OCI-LY3 (cell line): ENCODE results near the gene IER5L.

Source experiments
- H2AFZ ChIP-seq: fragments of 200-600, 300-600 bp; shearing (Covaris generic); 2 replicates; pipeline ENCODE4 v1.6.0; 2014; ENCODE audit warnings: antibody characterized with exemption, low read depth, low read length
- H3K27ac ChIP-seq: fragments of 200-600, 300-600 bp; sonication (generic); 2 replicates; pipeline ENCODE4 v1.5.1; 2014; ENCODE audit warnings: mild to moderate bottlenecking, low read length, moderate library complexity, mixed read lengths
- H3K27me3 ChIP-seq: fragments of 200-600, 300-600 bp; sonication (generic); 2 replicates; pipeline ENCODE4 v1.6.1; 2014; ENCODE audit warnings: low read depth, low read length, mixed read lengths
- H3K36me3 ChIP-seq: fragments of 200-600, 300-600 bp; sonication (generic); replicated peaks from 2 replicates; pipeline ENCODE3; 2014; ENCODE audit warnings: low read depth, low read length, mixed read lengths
- H3K4me1 ChIP-seq: fragments of 300-600, 200-600 bp; sonication (generic); 2 replicates; pipeline ENCODE4 v1.6.1; 2014; ENCODE audit warnings: low read length, mixed read lengths
- H3K4me2 ChIP-seq: fragments of 200-600, 300-600 bp; sonication (generic); 2 replicates; pipeline ENCODE4 v1.6.1; 2014; ENCODE audit warnings: low read length, mixed read lengths
- H3K4me3 ChIP-seq: fragments of 300-600, 200-600 bp; sonication (generic); 2 replicates; pipeline ENCODE4 v1.5.1; 2014; ENCODE audit warnings: antibody characterized with exemption, mild to moderate bottlenecking, low read length, moderate library complexity
- H3K79me2 ChIP-seq: fragments of 300-600, 200-600 bp; shearing (Covaris generic); 2 replicates; pipeline ENCODE4 v1.6.1; 2014; ENCODE audit warnings: mild to moderate bottlenecking, low read length, mixed read lengths
- H3K9ac ChIP-seq: fragments of 300-600, 200-600 bp; shearing (Covaris generic); 2 replicates; pipeline ENCODE4 v1.6.0; 2014; ENCODE audit warnings: mild to moderate bottlenecking, low read length, moderate library complexity
- H3K9me3 ChIP-seq: fragments of 200-600, 300-600 bp; shearing (Covaris generic); 2 replicates; pipeline ENCODE4 v1.6.1; 2014; ENCODE audit warnings: low read length, mixed read lengths; ENCODE audit not compliant: insufficient read depth
- H4K20me1 ChIP-seq: fragments of 200-600, 300-600 bp; sonication (generic); 2 replicates; pipeline ENCODE4 v1.6.1; 2016; ENCODE audit warnings: low read length, mixed read lengths; ENCODE audit not compliant: insufficient read depth
- CTCF ChIP-seq: fragments of 200-600, 300-600 bp; sonication (generic); IDR thresholded peaks from 2 replicates; pipeline ENCODE4 v1.5.1; 2014; ENCODE audit warnings: antibody characterized with exemption, low read length, low read depth
- EZH2phosphoT487 ChIP-seq: fragments of 200-600 bp; shearing (Covaris generic); IDR thresholded peaks from 2 replicates; pipeline ENCODE4 v1.6.1; 2018; ENCODE audit warnings: antibody characterized with exemption, mixed run types, low read depth

The IER5L gene

GRCh38 chr9:129149442-129149841 lies 28.6 kb downstream of the IER5L start:
- TF ChIP-seq CTCF (no peak), EZH2phosphoT487 (no peak)
- H3K27me3 ChIP-seq = no peaks in the 10 kb centered on the region
- H3K36me3 ChIP-seq = peaks cover 5% of the 10 kb centered on the region
- no peaks in the 10 kb centered on the region for H3K79me2 ChIP-seq
- H3K9ac ChIP-seq = no peak overlapping the region
- no peak overlapping the region for H2AFZ ChIP-seq
- no peaks in the 10 kb centered on the region for H3K9me3 ChIP-seq
- peaks cover 15% of the 10 kb centered on the region for H3K4me1 ChIP-seq
- no peak overlapping the region for H3K27ac ChIP-seq
- H3K4me2 ChIP-seq = no peak overlapping the region
- H3K4me3 ChIP-seq = no peak overlapping the region
- no peaks in the 10 kb centered on the region; the same call in 1 of the 2 replicates for H4K20me1 ChIP-seq

GRCh38 chr9:129148463-129149204 lies 29.4 kb downstream of the IER5L start:
- no peaks in the 10 kb centered on the region for H3K9me3 ChIP-seq
- H3K79me2 ChIP-seq = no peaks in the 10 kb centered on the region
- peaks cover 10% of the 10 kb centered on the region for H3K36me3 ChIP-seq
- no peaks in the 10 kb centered on the region for H3K27me3 ChIP-seq
- H3K4me3 ChIP-seq = no peak overlapping the region
- TF ChIP-seq EZH2phosphoT487 (no peak), CTCF (no peak)
- no peak overlapping the region for H3K9ac ChIP-seq
- peaks cover 15% of the 10 kb centered on the region for H3K4me1 ChIP-seq
- no peak overlapping the region for H2AFZ ChIP-seq
- H4K20me1 ChIP-seq = no peaks in the 10 kb centered on the region; the same call in 1 of the 2 replicates
- H3K4me2 ChIP-seq = no peak overlapping the region
- no peak overlapping the region for H3K27ac ChIP-seq

- H2AFZ ChIP-seq = no peak overlapping the region
- no peaks in the 10 kb centered on the region for H3K9me3 ChIP-seq
- no peaks in the 10 kb centered on the region for H3K27me3 ChIP-seq
- no peak overlapping the region for H3K4me2 ChIP-seq
- H3K36me3 ChIP-seq = peaks cover 27% of the 10 kb centered on the region
- H3K79me2 ChIP-seq = no peaks in the 10 kb centered on the region
- no peak for TF ChIP-seq CTCF
- no peak for TF ChIP-seq EZH2phosphoT487
- no peak overlapping the region for H3K27ac ChIP-seq
- peaks cover 30% of the 10 kb centered on the region for H3K4me1 ChIP-seq
- no peak overlapping the region for H3K4me3 ChIP-seq
- peaks cover 15% of the 10 kb centered on the region; the same call in 1 of the 2 replicates for H4K20me1 ChIP-seq
- no peak overlapping the region for H3K9ac ChIP-seq
Measured at GRCh38 chr9:129146441-129146941, 31.6 kb downstream of the IER5L start.

GRCh38 chr9:129145841-129146292 lies 32.2 kb downstream of the IER5L start:
- Histone ChIP-seq H3K79me2 (no peaks in the 10 kb centered on the region), H3K4me1 (peaks cover 36% of the 10 kb centered on the region), H3K4me2 (no peak overlapping the region), H3K9ac (no peak overlapping the region), H3K36me3 (peaks cover 27% of the 10 kb centered on the region), H3K27me3 (no peaks in the 10 kb centered on the region), H4K20me1 (peaks cover 15% of the 10 kb centered on the region; the same call in 1 of the 2 replicates), H3K9me3 (no peaks in the 10 kb centered on the region), H3K4me3 (no peak overlapping the region), H3K27ac (no peak overlapping the region), H2AFZ (no peak overlapping the region)
- TF ChIP-seq EZH2phosphoT487 (no peak), CTCF (no peak)
